ENCODE measurements around the gene MCHR1. TPM values are rescaled to one million over a fixed set of nuclear protein-coding genes. Genes with fewer than 3 reads are reported as not detected.
"Not testable (repeated sequence)": the region's sequence is repeated elsewhere in the genome, so short reads cannot be mapped to it uniquely, and the experiment has no call there.

MCHR1 gene
- total RNA-seq, 2 experiments from 2014 or later, result not detected

GRCh38 chr22:40665312-40665711 lies 14.0 kb upstream of the MCHR1 start:
- peaks cover 4% of the 10 kb centered on the region for H3K36me3 Mint-ChIP-seq (ENCODE audit: low read depth)
- no peak overlapping the region for H3K27ac Mint-ChIP-seq
- H3K9me3 Mint-ChIP-seq, result peaks cover 9% of the 10 kb centered on the region
- H3K4me1 Mint-ChIP-seq, result peaks cover 21% of the 10 kb centered on the region
- DNase-seq, result no peak
- no peaks in the 10 kb centered on the region for H3K27me3 Mint-ChIP-seq
- CTCF ChIA-PET, result interaction anchor here (0.6 to 2.1 kb wide), 7 partner anchors 9 to 395 kb away, joined by 3 to 5 read pairs (median 4); no protein-coding TSS in a partner anchor
- POLR2A ChIA-PET, result no interaction called here
- H3K4me3 Mint-ChIP-seq, result no peak overlapping the region

- CTCF ChIA-PET, result interaction anchor here (0.9 to 2.1 kb wide), 8 partner anchors 13 to 233 kb away, joined by 3 to 5 read pairs (median 3); partner anchors contain the start of gene MCHR1
- H3K36me3 Mint-ChIP-seq (ENCODE audit: low read depth), result peaks cover 4% of the 10 kb centered on the region
Observed at GRCh38 chr22:40666151-40666848, 13.0 kb upstream of the MCHR1 start.

DNA sequence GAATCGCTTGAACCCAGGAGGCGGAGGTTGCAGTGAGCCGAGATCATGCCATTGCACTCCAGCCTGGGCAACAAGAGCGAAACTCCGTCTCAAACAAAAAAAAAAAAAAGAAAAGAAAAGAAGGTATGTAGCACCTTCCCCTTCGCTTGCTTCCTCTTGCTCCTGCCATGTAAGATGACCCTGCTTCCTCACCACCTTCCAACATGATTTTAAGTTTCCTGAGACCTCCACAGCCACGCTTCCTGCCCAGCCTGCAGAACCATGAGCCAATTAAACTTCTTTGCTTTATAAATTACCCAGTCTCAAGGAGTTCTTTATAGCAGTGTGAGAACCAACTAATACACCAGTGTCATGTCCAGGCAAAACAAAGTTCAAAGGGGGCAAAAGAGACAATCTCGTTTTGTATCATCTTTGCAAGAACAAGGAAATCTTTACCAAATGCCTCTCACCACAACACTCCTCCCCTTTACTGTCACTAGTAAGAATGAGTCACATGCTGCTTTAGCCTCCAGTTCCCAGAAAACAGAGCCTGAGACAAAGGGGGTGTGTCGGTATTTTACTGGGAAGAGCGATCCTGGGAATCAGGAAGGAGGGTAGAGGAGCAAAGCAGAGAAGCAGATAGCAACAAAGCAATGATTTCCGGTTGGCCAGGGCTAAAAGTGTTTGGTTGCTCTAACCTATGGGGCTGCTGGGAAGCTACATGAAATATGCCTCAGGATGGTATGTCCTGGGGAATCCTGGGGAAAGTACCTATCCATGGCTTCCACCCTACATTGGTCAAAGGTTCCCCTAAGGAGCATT lies 10.5 kb upstream of the MCHR1 start:
- ChIA-PET POLR2A (no interaction called here), CTCF (interaction anchor here (2.8 kb wide), 1 partner anchor 14 kb away, joined by 13 read pairs; no protein-coding TSS in a partner anchor)
- no peak overlapping the region for H3K4me3 Mint-ChIP-seq
- no peak for DNase-seq
- peaks cover 21% of the 10 kb centered on the region for H3K4me1 Mint-ChIP-seq
- H3K36me3 Mint-ChIP-seq (ENCODE audit: low read depth), result peaks cover 4% of the 10 kb centered on the region
- H3K27me3 Mint-ChIP-seq, result no peaks in the 10 kb centered on the region
- H3K27ac Mint-ChIP-seq, result peak overlapping the region; percentile 73
- peaks cover 11% of the 10 kb centered on the region for H3K9me3 Mint-ChIP-seq

More at GRCh38 chr22:40666151-40666848, 13.0 kb upstream of the MCHR1 start:
- DNase-seq, result no peak
- Mint-ChIP-seq H3K9me3 (peaks cover 9% of the 10 kb centered on the region), H3K27ac (no peak overlapping the region), H3K27me3 (no peaks in the 10 kb centered on the region), H3K4me3 (no peak overlapping the region), H3K4me1 (peaks cover 21% of the 10 kb centered on the region)
- POLR2A ChIA-PET, result no interaction called here

- Mint-ChIP-seq H3K27me3 (no peaks in the 10 kb centered on the region), H3K9me3 (peaks cover 11% of the 10 kb centered on the region), H3K36me3 (ENCODE audit: low read depth) (peaks cover 4% of the 10 kb centered on the region), H3K27ac (no peak overlapping the region), H3K4me3 (no peak overlapping the region), H3K4me1 (peaks cover 21% of the 10 kb centered on the region)
- ChIA-PET CTCF (interaction anchor here (0.9 to 2.8 kb wide), 2 partner anchors 13 to 144 kb away, joined by 3 to 13 read pairs; no protein-coding TSS in a partner anchor), POLR2A (interaction anchor here (0.6 kb wide), 1 partner anchor 41 kb away, joined by 3 read pairs; no protein-coding TSS in a partner anchor)
- no peak for DNase-seq
Observed at GRCh38 chr22:40670058-40670457, 9.2 kb upstream of the MCHR1 start.

GRCh38 chr22:40671369-40671768 lies 7.9 kb upstream of the MCHR1 start:
- ChIA-PET CTCF (interaction anchor here (0.6 kb wide), 1 partner anchor 11 kb away, joined by 3 read pairs; no protein-coding TSS in a partner anchor), POLR2A (no interaction called here)
- H3K4me3 Mint-ChIP-seq, result no peak overlapping the region
- H3K36me3 Mint-ChIP-seq (ENCODE audit: low read depth), result peaks cover 4% of the 10 kb centered on the region
- H3K4me1 Mint-ChIP-seq, result peaks cover 21% of the 10 kb centered on the region
- peaks cover 11% of the 10 kb centered on the region for H3K9me3 Mint-ChIP-seq
- no peak overlapping the region for H3K27ac Mint-ChIP-seq
- DNase-seq, result no peak
- no peaks in the 10 kb centered on the region for H3K27me3 Mint-ChIP-seq

DNA sequence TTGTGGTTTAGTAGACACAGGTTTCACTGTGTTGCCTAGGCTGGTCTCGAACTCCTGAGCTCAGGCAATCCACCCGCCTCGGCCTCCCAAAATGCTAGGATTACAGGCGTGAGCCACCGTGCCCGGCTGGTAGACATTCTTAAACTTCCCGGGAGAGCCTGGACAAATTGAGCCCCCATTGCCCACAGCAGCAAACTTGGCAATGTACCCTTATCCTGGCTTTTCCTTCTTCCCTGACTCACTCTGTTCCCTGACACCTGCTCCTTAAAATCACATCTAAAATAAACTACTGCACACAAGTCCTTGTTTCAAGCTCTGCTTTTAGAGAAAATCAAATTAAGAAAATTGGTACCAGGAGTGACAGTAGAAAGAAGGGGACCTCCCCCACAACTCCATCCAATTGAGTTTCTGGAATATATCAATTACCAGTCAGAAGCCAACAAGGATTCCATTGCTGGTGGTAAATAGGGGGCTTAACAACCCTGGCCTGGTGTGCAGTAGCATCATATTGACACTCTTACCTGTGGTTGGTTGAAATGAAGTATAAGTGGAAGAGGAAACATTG lies 7.4 kb upstream of the MCHR1 start:
- CTCF ChIA-PET, result no interaction called here
- H3K9me3 Mint-ChIP-seq, result peaks cover 11% of the 10 kb centered on the region
- H3K36me3 Mint-ChIP-seq (ENCODE audit: low read depth), result peaks cover 4% of the 10 kb centered on the region
- POLR2A ChIA-PET, result no interaction called here
- no peak for DNase-seq
- peaks cover 21% of the 10 kb centered on the region for H3K4me1 Mint-ChIP-seq
- H3K27ac Mint-ChIP-seq, result no peak overlapping the region
- no peak overlapping the region for H3K4me3 Mint-ChIP-seq
- H3K27me3 Mint-ChIP-seq, result no peaks in the 10 kb centered on the region

DNA sequence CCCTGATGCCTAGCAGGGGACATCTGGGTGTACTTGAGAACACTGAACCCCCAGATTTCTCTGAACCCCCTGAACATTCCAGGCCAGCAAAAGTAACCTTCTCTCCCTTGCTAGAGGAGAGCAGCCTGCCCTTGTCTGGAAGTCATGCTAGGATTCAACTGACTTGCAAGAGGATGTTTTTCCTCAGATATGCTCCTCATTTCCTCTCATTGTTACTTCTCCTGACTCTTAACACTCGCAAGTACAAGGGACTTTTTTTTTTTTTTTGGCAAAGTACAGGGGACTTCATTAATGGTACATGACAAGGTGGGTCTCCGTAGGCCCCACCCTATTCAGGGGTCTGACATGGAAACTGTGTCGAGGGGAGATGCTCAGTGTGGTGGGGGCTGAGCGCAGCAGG lies 6.3 kb upstream of the MCHR1 start:
- Mint-ChIP-seq H3K36me3 (ENCODE audit: low read depth) (peaks cover 4% of the 10 kb centered on the region), H3K4me3 (no peak overlapping the region), H3K4me1 (peaks cover 19% of the 10 kb centered on the region), H3K27me3 (no peaks in the 10 kb centered on the region), H3K27ac (no peak overlapping the region), H3K9me3 (peaks cover 11% of the 10 kb centered on the region)
- CTCF ChIA-PET, result interaction anchor here (3.0 kb wide), 1 partner anchor 10 kb away, joined by 12 read pairs; no protein-coding TSS in a partner anchor
- no peak for DNase-seq
- POLR2A ChIA-PET, result no interaction called here

GRCh38 chr22:40674274-40674673 lies 5.0 kb upstream of the MCHR1 start:
- no peak for DNase-seq
- H3K27me3 Mint-ChIP-seq, result peaks cover 3% of the 10 kb centered on the region
- POLR2A ChIA-PET, result no interaction called here
- H3K27ac Mint-ChIP-seq, result no peak overlapping the region
- CTCF ChIA-PET, result interaction anchor here (0.5 to 3.0 kb wide), 4 partner anchors 9 to 40 kb away, joined by 4 to 12 read pairs (median 4); no protein-coding TSS in a partner anchor
- peaks cover 5% of the 10 kb centered on the region for H3K9me3 Mint-ChIP-seq
- H3K4me3 Mint-ChIP-seq, result no peak overlapping the region
- no peaks in the 10 kb centered on the region for H3K36me3 Mint-ChIP-seq (ENCODE audit: low read depth)
- peaks cover 9% of the 10 kb centered on the region for H3K4me1 Mint-ChIP-seq

GRCh38 chr22:40676166-40676565 lies 3.1 kb upstream of the MCHR1 start:
- POLR2A ChIA-PET; H3K9me3 Mint-ChIP-seq; H3K36me3 Mint-ChIP-seq (ENCODE audit: low read depth); H3K4me3 Mint-ChIP-seq; DNase-seq; H3K4me1 Mint-ChIP-seq: not testable (repeated sequence)
- peak overlapping the region; percentile 33 for H3K27ac Mint-ChIP-seq
- CTCF ChIA-PET, result interaction anchor here (0.7 to 1.3 kb wide), 4 partner anchors 9 to 1023 kb away, joined by 3 to 5 read pairs (median 3); partner anchors contain the start of gene MEI1
- H3K27me3 Mint-ChIP-seq, result peaks cover 14% of the 10 kb centered on the region

- Mint-ChIP-seq H3K36me3 (ENCODE audit: low read depth) (no peaks in the 10 kb centered on the region), H3K27ac (no peak overlapping the region), H3K27me3 (peaks cover 14% of the 10 kb centered on the region), H3K4me1 (peaks cover under 1% of the 10 kb centered on the region), H3K4me3 (no peak overlapping the region), H3K9me3 (peaks cover 2% of the 10 kb centered on the region)
- DNase-seq, result no peak
- ChIA-PET CTCF (interaction anchor here (0.7 to 1.3 kb wide), 3 partner anchors 9 to 1023 kb away, joined by 3 to 5 read pairs (median 3); partner anchors contain the start of gene MEI1), POLR2A (no interaction called here)
Observed at GRCh38 chr22:40676644-40677043, 2.6 kb upstream of the MCHR1 start.

DNA sequence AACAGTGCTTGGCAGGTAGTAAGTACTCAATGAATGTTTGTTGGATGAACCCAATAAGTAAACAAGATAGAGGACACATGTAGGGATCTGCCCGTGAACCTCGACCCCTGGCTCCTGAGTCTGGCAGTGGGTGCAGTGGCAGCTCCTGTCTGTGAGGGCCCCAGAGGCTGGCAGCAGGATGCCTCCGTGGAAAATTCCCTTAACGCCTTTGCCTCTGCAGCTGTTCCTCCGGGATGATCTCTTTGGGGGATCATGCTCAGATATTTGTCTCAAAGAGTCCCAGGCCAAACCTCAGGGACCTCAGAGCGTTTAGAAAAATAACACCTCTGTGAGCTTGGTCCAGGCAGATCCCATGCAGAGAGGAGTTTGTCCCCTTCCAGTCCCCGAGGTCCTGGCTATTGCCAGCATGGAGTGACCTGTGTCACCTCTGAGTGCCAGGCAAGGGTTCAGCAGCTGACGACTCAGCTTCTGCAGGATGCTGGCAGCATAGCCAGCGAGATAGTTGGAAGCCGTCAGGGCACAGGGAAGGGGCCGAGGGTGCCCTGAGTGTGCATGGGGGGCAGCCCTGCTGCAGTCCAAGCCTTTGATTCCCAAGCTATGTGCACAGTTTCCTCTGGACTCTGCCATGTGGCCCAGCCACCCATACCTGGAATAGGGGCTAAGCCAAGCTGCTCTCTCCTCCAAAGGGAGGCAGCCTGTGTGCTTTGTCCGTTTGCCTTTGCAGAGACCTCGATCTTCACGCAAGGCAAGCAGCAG lies 613 bp upstream of the MCHR1 start:
- Mint-ChIP-seq H3K4me1 (peaks cover 19% of the 10 kb centered on the region), H3K27ac (no peak overlapping the region), H3K27me3 (peaks cover 14% of the 10 kb centered on the region), H3K36me3 (ENCODE audit: low read depth) (no peaks in the 10 kb centered on the region), H3K4me3 (no peak overlapping the region), H3K9me3 (no peaks in the 10 kb centered on the region)
- no peak for DNase-seq
- CTCF ChIA-PET, result interaction anchor here (0.7 to 1.6 kb wide), 3 partner anchors 12 to 261 kb away, joined by 3 read pairs; no protein-coding TSS in a partner anchor
- POLR2A ChIA-PET, result no interaction called here
